ENCODE results near the gene LRSAM1.

Gene LRSAM1

DNA sequence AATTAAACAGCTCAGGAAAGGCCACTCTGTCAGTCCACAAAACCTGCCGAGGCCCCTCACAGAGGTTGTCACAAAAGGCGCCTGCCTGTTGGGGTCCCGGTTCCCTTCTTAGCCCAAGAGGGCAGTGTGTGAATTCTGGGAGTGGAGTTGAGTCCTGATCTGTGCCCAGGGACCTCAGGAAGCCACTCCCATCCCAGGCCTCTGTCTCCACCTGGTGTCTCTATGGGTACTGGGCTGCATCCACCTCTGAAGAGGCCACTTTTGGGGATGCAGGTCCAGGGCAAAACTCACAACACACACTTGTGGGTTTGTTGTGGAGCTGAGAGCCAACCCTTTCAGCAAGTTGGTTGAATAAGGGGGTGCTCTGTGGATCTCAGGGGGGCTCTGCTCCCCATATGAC is 86.5 kb downstream of the LRSAM1 start:
- peak; percentile 85 for DNase-seq

DNA sequence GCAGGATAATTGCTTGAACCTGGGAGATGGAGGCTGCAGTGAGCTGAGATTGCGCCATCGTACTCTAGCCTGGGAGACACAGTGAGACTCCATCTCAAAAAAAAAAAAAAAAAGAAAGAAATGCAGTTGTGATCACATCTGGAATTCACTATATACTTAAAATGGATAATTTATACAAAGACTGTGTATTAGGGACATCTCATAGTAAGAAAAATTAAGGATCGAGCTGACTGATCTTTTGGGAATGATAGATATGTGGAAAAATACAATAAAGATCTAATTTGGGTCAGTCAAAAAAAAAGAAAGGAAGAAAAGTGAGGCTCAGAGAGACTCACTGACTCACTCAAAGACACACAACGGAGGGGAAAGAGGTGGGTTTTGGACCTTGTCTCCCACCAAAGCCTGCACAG is 87.5 kb downstream of the LRSAM1 start:
- no peak for DNase-seq

DNA sequence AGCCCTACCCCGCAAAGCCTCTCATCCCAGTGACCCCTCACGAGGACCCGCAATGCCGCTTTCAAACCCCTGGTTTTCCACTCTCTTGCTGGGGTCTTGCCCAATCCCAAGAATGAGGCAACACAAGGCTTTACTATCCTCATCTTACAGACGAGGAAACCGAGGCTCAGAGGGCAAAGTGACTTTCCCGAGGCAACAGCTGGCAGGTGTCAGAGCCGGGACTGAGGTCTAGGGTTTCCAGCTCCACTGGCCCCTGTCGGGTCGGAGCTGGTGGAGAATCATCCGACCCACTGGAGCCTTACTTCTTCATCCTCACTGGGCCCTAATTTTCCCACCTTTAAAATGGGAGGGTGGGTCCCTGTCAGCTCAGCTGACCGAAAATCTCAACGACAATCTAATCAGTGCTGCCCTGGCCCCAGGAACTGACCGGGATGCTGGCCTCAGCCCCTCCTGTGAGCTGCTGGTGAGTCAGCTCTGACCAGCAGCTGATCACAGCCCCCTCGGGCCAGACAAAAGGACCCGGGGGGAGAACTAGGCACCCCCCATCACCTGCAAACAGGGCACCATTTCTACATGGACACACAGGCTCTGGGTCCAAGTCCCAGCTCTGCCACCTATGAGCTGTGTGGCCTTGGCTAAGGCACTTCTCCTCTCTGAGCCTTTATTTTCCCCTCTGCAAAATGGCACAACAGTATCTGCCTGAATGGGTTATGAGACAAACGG is 88.1 kb downstream of the LRSAM1 start:
- no peak for DNase-seq

DNA sequence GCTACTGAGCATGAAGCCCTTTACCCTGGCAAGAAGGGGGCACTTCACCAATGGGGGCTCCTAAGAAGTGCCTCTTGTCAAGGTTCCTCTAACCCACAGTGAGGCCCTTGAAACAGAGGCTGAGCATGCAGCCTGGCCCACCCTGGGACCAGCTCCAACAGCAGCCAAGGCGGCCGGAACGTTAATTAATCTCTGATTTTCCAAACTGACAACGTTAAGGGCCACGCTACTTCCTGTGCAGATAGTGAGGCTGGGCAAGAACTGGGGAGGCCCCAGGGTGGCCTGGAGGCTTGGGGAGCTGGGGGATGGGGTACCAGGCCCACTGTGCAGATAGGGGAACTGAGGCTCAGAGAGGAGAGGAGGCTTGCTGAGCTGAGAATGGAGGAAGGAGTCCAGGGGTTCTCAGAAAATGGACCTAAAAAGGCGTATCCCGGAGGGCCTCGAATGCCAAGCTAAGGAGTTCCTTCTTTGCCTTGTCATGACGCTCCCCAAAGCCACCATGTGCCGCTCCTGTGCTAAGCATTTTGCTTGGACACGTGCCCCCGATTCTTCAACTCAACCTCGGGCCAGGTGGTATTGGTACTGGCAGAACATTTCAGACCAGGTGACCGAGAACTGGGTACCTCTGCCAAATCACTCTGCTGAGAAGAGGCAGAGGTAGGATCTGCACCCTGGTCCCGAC is 88.8 kb downstream of the LRSAM1 start:
- DNase-seq: no peak

DNA sequence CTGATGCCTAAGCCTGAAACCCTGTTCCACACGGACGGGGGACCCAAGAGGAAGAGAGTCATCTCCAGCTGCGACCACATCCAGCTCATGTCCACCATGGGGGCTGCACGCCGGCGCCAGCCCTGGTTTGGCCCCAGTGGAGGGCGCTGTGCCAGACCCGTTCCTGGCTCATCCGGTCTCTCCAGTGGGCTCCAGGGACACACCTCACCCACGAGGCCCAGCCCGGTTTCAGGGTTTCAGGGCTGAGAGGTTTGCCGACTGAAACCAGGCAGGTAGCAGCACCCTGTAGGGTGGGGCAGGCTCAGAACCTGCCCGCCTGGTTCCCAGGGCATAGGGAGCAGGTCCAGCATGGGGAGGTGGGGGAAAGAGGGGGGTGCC is 89.3 kb downstream of the LRSAM1 start:
- no peak for DNase-seq

DNA sequence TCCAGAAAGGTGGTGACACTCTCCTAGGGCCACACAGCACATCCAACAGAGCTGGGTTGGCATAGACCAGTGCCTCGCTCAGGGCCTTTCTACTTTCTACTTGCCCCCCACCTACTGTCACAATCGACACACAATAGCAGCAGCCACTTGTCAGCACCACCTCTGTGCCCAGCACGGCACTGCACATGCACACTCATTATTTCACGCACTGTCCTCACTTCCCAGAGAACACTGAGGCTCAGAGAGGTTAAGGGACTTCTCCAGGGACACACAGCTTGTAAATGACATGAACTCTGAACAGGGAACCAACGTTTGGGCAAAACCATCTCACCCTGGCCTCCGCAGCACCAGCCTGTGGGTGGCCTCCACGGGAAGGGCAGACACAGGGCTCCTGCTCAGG is 89.9 kb downstream of the LRSAM1 start:
- no peak for DNase-seq

DNA sequence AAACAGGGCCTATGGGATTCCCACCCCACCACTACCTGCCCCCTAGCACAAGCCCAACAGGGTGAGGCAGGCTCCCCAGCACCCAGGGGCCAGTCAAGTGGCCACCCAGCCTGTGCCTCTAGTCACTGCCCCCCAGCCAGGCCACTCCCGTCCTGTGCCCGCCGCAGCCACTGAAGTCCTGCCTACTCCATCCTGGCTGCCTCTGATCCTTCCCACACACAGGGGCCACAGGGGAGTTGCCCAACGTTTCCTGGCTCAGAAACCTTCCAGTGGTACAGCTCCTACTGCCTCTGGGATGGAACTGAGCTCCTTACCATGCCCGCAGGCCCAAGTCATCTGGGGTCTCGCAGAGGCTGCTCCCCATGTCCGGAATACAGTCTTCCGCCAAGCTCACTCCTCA is 90.6 kb downstream of the LRSAM1 start:
- no peak for DNase-seq

DNA sequence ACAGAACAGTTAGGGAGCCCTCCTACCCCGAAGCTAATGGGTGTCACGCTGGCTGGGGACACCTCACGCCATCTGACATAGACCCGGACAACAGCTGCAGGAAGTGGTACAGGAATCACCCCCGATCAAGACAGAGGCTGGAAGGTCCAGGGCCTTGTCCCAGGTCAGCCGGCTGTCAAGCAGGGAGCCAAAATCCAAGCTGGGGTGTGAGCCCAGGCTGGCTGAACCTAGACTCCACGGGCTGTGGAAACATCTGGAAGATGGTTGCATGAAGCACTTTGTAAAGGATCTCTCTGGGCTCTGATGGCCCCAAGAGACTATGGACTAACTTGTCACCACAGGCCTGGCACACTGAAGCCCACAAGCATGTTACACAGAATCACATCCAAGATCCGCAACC is 91.9 kb downstream of the LRSAM1 start:
- DNase-seq: peak; percentile 36

DNA sequence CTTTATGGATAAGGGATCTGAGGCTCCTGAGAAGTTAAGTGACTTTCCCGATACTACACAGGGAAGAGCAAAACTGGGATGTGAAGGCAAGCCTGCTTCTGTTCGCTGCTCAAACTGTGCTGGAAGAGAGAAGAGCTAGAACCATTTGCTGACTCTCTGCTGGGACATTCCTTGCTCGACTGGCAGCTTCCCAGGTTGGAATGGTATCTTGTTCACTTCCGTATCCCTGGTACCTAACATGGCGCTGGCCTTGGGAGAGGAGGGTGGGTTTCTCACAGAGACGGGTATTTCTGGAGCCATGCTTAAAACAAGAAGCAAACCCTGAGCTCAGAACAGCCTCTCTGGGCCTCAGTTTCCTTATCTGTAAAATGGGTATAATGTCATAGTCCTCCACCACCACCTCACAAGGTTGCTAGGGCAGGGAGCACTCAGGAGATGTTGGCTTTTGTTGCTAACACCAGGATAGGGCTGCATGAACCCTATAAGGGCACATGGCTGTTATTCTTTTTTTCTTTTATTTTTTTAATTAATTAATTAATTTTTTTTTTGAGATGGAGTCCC is 92.7 kb downstream of the LRSAM1 start:
- no peak for DNase-seq

DNA sequence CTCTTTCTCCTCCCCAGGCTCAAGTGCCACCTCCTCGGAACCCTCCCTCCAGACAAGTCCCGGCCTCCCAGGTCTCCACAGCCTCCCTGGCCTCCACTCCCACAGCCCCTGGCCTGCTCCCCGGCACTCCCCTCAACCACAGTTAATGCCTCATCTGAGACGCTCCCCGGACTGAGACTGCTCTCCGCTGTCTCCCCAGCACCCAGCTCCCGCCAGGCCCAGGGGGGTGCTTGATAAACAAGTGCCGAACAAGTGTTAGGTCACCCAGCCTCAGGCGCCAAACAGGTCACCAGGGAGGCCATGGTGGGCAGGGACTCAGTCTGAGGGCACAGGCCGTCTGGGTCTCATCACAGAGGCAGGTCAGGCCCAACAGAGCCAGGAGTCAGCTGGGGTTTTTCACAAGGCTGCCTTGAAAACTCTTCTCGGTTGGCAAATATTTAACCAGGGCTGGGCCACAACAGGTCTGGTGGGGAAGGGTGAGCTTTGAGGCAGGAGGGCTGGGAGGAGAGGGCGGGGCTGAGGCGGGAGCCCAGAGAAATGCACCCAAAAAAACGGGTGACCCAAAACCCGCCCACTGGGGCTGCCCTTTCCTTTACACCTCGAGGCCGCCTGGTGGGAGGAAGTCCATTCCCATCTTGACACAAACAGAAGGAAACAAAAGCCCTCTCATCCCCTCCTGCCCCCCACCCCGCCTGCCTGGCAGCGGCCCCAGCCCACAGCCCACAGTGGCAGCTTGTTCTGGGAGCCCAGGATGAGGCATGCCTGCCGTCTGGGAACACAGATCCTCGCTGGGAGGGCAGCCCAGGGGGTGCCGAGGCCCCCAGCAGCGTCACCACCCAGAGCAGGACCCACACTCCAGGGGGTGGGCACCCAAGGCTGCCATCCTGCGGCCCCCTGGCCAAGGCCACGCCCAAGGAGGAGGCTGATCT is 94.2 kb downstream of the LRSAM1 start:
- no peak for DNase-seq

DNA sequence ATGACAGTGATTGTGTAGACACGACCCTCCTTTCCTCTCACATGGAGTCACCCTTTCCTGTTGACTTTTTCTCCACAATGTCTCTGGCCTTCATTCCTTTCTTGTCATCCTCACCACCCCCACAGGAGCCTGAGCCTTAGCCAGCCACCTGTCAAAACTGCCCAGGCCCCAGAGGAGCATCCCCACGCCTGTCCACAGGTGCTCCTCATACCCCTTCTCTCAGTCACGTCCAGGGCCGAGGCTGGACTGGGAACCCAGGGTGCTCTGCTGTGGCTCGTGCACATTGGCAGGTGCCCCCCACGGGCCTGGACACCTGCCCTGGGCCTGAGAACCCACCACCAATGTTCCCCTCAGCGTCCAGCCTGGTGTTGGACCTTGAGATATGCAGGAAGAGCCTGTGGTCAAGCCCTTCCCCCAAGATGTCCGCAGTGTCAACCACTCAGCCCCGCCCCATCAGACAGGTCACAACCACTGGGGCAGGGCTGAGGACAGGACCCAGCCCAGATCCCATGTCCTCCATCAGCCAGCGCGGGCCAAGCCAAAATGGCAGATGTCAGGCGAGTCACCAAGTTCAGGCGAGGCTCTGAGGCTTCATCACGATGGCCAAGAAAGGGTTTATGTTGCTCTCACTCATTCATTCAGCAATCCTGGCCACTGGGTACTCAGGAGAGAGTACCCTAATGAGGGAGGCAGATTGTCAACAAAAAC is 95.0 kb downstream of the LRSAM1 start:
- no peak for DNase-seq

DNA sequence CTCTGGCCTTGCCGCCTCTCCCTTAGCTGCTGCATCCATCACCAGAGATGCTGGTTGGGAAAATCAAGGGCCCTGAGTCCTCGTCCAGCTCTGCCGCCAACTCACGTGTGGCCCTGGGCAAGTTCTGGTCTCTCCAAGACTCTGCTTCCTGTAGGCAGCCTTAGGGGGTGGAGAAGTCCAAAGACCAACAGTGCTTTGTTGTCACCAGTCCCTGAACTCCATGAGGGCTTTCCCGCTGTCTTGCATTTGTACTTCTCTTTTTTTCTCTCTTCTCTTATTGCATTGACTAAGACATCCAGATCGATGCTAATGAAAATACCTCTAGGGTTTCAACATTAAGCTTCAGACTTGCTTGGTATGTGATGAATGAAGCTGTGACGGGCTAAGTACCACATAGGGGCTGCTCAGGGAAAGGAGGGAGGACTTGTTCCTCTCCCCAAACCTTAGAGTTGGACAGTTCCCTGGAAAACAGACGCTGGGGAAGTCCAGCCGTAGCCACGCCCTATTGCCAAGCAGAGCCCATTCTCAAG is 97.1 kb downstream of the LRSAM1 start:
- DNase-seq: no peak

DNA sequence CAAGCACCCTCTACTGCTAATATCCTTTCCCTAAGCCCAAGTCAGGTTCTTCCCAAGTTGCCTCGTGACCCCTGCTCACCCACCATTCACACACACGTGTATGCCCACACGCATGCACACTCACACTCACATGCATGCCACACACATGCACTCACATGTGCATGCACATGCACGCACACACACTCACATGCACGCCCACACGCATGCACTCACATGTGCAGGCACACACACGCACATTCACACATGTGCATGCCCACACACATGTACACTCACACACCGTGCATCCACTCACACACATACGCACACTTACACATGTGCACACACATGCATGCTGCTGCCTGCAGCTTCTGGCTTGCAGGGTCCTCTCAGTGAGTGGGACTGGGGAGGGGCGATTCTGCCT is 97.9 kb downstream of the LRSAM1 start:
- no peak for DNase-seq

DNA sequence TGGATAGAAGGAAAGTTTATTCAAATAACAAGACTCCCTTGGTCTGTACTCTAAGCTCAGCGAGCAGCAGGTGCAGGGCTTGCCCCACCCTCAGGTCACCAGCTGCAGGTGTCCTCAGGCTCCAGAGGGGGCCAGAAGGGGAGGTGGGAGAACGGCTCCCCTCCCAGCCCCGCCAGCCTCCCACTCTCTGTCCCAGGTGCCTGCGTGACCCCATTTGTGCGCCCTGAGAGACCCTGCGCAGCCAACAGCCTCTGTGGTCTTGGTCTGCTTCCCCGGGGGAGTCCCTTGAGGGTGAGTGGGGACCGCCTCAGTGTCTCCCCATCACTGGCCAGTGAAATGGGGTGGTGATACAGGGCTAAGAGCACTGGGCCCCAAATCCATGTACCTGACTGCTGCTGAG is 98.4 kb downstream of the LRSAM1 start:
- DNase-seq: peak; percentile 35

DNA sequence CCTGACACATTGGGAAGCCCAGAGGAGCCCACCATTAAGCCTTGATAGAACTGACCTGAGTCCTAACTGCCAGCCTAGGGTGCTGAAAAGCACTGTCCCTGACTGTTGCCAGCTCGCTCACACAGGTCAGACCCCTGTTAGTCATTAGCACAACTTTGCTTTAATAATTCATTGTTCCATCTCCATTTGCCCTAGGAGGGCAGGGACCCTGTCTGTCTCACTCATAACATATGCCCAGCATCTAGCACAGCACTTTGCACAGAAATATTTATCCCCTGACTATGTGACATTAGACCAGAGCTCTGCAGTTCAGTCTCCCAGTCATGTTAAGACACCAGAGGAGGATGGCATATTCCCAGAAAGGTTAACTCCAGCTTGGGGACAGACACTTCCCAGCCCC is 99.0 kb downstream of the LRSAM1 start:
- no peak for DNase-seq

DNA sequence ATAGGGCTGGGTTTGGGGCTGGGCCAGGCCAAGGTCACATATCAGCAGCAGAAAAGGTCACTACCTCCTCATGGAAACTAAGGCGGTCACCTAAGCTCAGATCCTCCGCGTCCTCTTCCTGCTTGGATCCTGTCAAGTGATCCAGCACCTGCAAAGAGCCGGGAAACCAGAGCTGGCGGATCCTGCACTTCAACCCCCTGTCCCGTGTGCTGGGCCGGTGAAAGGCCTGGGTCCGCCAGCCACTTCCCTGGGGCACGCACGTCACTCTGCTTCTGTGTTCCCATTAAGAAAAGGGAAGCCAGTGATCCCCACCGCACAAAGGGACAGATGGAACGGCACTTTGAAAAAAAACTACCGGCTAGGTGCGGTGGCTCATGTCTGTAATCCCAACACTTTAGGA is 99.4 kb downstream of the LRSAM1 start:
- no peak for DNase-seq
